GM12878 (cell line): Measurements from ENCODE around the gene CNTNAP5. TPM values are rescaled to one million over a fixed set of nuclear protein-coding genes. Genes with fewer than 3 reads are reported as not detected.

Experiments
- ATAC-seq: fragments of 200-7000 bp; cut with Tn5 transposase; 3 replicates; pipeline ENCODE4 v1.9.1; 2020; ENCODE audit warnings: mild to moderate bottlenecking, moderate library complexity
- BruUV-seq: library from RNA; stranded (reverse); fragments of 400-500 nt; replicated peaks from 2 replicates; lab custom pipeline; 2021; lab: Mats Ljungman, UMichigan
- CTCF ChIA-PET: fragments of 300-600 bp; sonication (Branson Sonifier 250); formaldehyde crosslinking; extraction: SDS; loops from one replicate; lab custom pipeline; 2021; ENCODE audit warnings: inconsistent platforms; lab: Yijun Ruan, JAX
- POLR2A ChIA-PET: fragments of 350-600 bp; formaldehyde crosslinking; extraction: SDS; loops from one replicate; lab custom pipeline; 2021; ENCODE audit warnings: inconsistent platforms; lab: Charles Lee
- RAD21 ChIA-PET: fragments of 300-600 bp; sonication (Branson Sonifier 250); formaldehyde crosslinking; loops from one replicate; lab custom pipeline; 2023; ENCODE audit warnings: antibody characterized with exemption; ENCODE audit not compliant: unreplicated experiment; lab: Charles Lee
- SMC1A ChIA-PET: fragments of 300-600 bp; sonication (Branson Sonifier 250); formaldehyde crosslinking; loops from one replicate; lab custom pipeline; 2023; ENCODE audit not compliant: unreplicated experiment, uncharacterized antibody; lab: Charles Lee
- DNase-seq: peaks from one replicate; pipeline ENCODE4 v3.0.0-alpha.2; 2011; ENCODE audit warnings: low read depth, low spot score
- FAIRE-seq: peaks from 3 replicates; lab custom pipeline; 2011; peaks lifted over from hg19 to GRCh38; lab: Jason Lieb, UNC
- H2AFZ ChIP-seq: 2 replicates; pipeline ENCODE4 v1.6.0; 2011; ENCODE audit warnings: low read depth, low read length, control low read depth; ENCODE audit not compliant: control insufficient read depth
- H3K27ac ChIP-seq: 2 replicates; pipeline ENCODE4 v1.5.1; 2011; ENCODE audit warnings: control low read depth; ENCODE audit not compliant: control insufficient read depth, insufficient read depth
- H3K27me3 ChIP-seq, 2 experiments: replicated peaks in 1 of 2; 2 replicates each; pipeline versions ENCODE4 v1.6.0 to v1.6.1; 2011; ENCODE audit warnings: low read length in 1 of 2; ENCODE audit not compliant: control insufficient read depth in 2 of 2, insufficient read depth in 2 of 2
- H3K36me3 ChIP-seq, 2 experiments: 2 replicates each; pipeline ENCODE4 v1.5.1; 2011; ENCODE audit warnings: low read length in 1 of 2; ENCODE audit not compliant: control insufficient read depth in 2 of 2, insufficient read depth in 2 of 2
- H3K4me1 ChIP-seq: 2 replicates; pipeline ENCODE4 v1.6.1; 2011; ENCODE audit warnings: mild to moderate bottlenecking, low read length, moderate library complexity, mixed read lengths; ENCODE audit not compliant: control insufficient read depth, insufficient read depth
- H3K4me2 ChIP-seq: 2 replicates; pipeline ENCODE4 v1.6.0; 2011; ENCODE audit warnings: control low read depth; ENCODE audit not compliant: control insufficient read depth, insufficient read depth
- H3K4me3 ChIP-seq: fragments of 200-600 bp; sonication (generic); 2 replicates; pipeline ENCODE4 v1.5.1; 2016
- H3K79me2 ChIP-seq: 2 replicates; pipeline ENCODE4 v1.6.0; 2011; ENCODE audit warnings: low read length; ENCODE audit not compliant: control insufficient read depth, insufficient read depth
- H3K9ac ChIP-seq: 2 replicates; pipeline ENCODE4 v1.8.0; 2011; ENCODE audit warnings: low read length, control low read depth, mixed read lengths; ENCODE audit not compliant: control insufficient read depth, insufficient read depth
- H3K9me3 ChIP-seq: replicated peaks from 3 replicates; pipeline ENCODE4 v1.5.1; 2011; ENCODE audit warnings: mild to moderate bottlenecking, low read length; ENCODE audit not compliant: control insufficient read depth, insufficient read depth
- H4K20me1 ChIP-seq: 2 replicates; pipeline ENCODE4 v1.6.0; 2011; ENCODE audit not compliant: control insufficient read depth, insufficient read depth
- CBX3 ChIP-seq: fragments of 200-600 bp; sonication (generic); IDR thresholded peaks from 2 replicates; pipeline ENCODE4 v1.6.1; 2016; ENCODE audit warnings: low read depth, borderline replicate concordance
- EED ChIP-seq: sonication (generic); IDR thresholded peaks from 2 replicates; pipeline ENCODE4 v1.6.1; 2016; ENCODE audit warnings: antibody characterized with exemption, low read depth
- EGR1 ChIP-seq, 2 experiments: IDR thresholded peaks; 1 replicate in 1 of 2; 2 replicates in 1 of 2; pipeline ENCODE4 v1.6.1; 2011 to 2012; ENCODE audit warnings: low read depth in 2 of 2, low read length in 2 of 2, borderline replicate concordance in 1 of 2, mild to moderate bottlenecking in 1 of 2, moderate library complexity in 1 of 2
- GATAD2B ChIP-seq: fragments of 450-650 bp; conservative IDR thresholded peaks from 2 replicates; pipeline ENCODE4 v1.6.1; 2017; ENCODE audit warnings: low read depth, mild to moderate bottlenecking, moderate library complexity
- KLF5 ChIP-seq: fragments of 450-650 bp; IDR thresholded peaks from 2 replicates; pipeline ENCODE4 v1.6.1; 2014; ENCODE audit warnings: mild to moderate bottlenecking; ENCODE audit not compliant: partially characterized antibody
- MXI1 ChIP-seq: fragments of 150-350 bp; IDR thresholded peaks from 2 replicates; pipeline ENCODE4 v1.6.1; 2011; ENCODE audit warnings: low read depth, mild to moderate bottlenecking, inconsistent platforms, low read length, improper control_type of control experiment
- PAX5 ChIP-seq: IDR thresholded peaks from 2 replicates; pipeline ENCODE4 v1.6.1; 2011; ENCODE audit warnings: low read depth, low read length, borderline replicate concordance
- RAD51 ChIP-seq: fragments of 450-650 bp; IDR thresholded peaks from 2 replicates; pipeline ENCODE4 v1.6.1; 2016; ENCODE audit warnings: moderate library complexity, mild to moderate bottlenecking, inconsistent platforms
- TARDBP ChIP-seq: IDR thresholded peaks from 2 replicates; pipeline ENCODE4 v1.6.1; 2016; ENCODE audit warnings: borderline replicate concordance
- YBX1 ChIP-seq: fragments of 450-650 bp; IDR thresholded peaks from 2 replicates; pipeline ENCODE4 v1.6.1; 2016; ENCODE audit warnings: antibody characterized with exemption
- WGBS: methylation state at CpG from one replicate; pipeline ENCODE4 v1.1.6; 2016; ENCODE audit warnings: low lambda C conversion rate; ENCODE audit not compliant: insufficient replicate concordance, insufficient coverage; ENCODE audit errors: missing lambda C conversion rate; 5-methylcytosine and 5-hydroxymethylcytosine counted together
- in situ Hi-C: fragments of 300-500 bp; cut with MboI; formaldehyde crosslinking; loops from 9 replicates; pipeline ENCODE4 v1.14.3; 2018; ENCODE audit warnings: mixed read lengths
- intact Hi-C: fragments of 100-400 bp; cut with micrococcal nuclease; formaldehyde crosslinking; loops from one replicate; pipeline ENCODE4 v1.14.2; 2022; ENCODE audit not compliant: unreplicated experiment
- polyA plus RNA-seq, 11 experiments: library from polyadenylated mRNA; depleted of rRNA in 4 of 11; unstranded in 6 of 11; stranded (reverse) in 5 of 11; fragments of >200 nt; fragmentation: Nextera tagmentation in 4 of 11; fragmentation: Illumina TruSeq in 1 of 11; extraction: Ambion mirVana in 4 of 11; extraction: Trizol in 1 of 11; gene quantifications; 1 replicate in 1 of 11; 2 replicates in 10 of 11; pipeline versions ENCODE4 v1.2.1 to v1.2.3, GENCODE V29; 2011 to 2016; ENCODE audit warnings: inconsistent platforms in 2 of 11, missing spikeins in 2 of 11, low read depth in 1 of 11
- total RNA-seq, 4 experiments: library from RNA; depleted of rRNA in 3 of 4; stranded (reverse); fragments of >200 nt in 3 of 4; fragmentation: Illumina TruSeq in 1 of 4; extraction: Trizol in 1 of 4; gene quantifications; 2 replicates each; pipeline versions ENCODE4 v1.2.1 to v1.2.3, GENCODE V29; 2013 to 2021
- TF ChIP-seq, protein P1 (sequence below): fragments of 450-650 bp; IDR thresholded peaks from 2 replicates; pipeline ENCODE4 v1.6.1; 2016; ENCODE audit warnings: mild to moderate bottlenecking
- TF ChIP-seq, protein P2 (sequence below): IDR thresholded peaks from 2 replicates; pipeline ENCODE4 v1.6.1; 2012; ENCODE audit warnings: low read length, inconsistent platforms
- TF ChIP-seq, protein P3 (sequence below): IDR thresholded peaks from 2 replicates; pipeline ENCODE4 v1.6.1; 2012; ENCODE audit warnings: mild to moderate bottlenecking, low read depth, low read length
- TF ChIP-seq, protein P4 (sequence below): fragments of 450-650 bp; IDR thresholded peaks from 2 replicates; pipeline ENCODE4 v1.6.1; 2017; ENCODE audit warnings: mild to moderate bottlenecking
- TF ChIP-seq, protein P5 (sequence below): IDR thresholded peaks from 2 replicates; pipeline ENCODE4 v1.6.1; 2012; ENCODE audit warnings: low read depth, low read length, improper control_type of control experiment

CNTNAP5 gene
- total and polyA plus RNA-seq, 10 of the 15 experiments (the other 5 are each of a cell fraction or from before 2014, with no cell fraction given): not detected

DNA sequence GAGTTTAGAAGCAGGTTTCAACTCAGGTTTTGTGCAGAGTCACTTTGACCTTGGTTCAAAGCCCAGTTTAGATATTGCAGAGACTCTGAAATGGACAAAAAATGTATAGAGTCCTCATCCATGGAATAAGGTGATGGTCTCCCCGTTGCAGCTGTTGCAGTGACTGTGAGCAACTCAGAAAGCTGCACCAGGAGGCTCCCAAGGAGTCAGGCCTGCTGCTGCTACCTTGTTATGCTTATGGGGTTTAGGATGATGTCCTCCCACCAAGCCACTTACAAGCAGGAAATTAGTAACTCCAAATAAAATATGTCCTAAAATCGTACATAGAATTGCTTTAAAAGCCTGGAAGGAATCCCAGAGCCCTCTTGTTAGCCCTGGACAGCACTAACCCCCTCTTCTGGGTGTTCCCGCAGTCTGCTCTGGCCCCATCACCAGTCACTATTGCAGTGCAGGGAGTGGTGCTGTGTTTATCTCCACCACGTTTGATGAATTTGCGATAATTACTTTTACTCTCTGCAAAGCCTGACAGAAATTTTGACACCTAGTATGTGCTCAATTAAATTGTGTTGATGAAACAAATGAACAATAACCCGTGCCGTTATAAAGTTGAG, 189.0 kb downstream of the CNTNAP5 start:
- Histone ChIP-seq H3K4me2 (no peak overlapping the region), H3K36me3 (no peaks in the 10 kb centered on the region), H2AFZ (no peak overlapping the region), H3K4me3 (no peak overlapping the region), H3K9ac (no peak overlapping the region), H3K27ac (no peak overlapping the region), H3K79me2 (no peaks in the 10 kb centered on the region), H3K27me3 (no peaks in the 10 kb centered on the region), H3K9me3 (no peaks in the 10 kb centered on the region), H4K20me1 (no peaks in the 10 kb centered on the region), H3K4me1 (no peaks in the 10 kb centered on the region)
- POLR2A ChIA-PET: no interaction called here
- ATAC-seq (no peak), FAIRE-seq (no peak), DNase-seq (no peak)
- RAD21 ChIA-PET: no interaction called here
- TF ChIP-seq, protein P1, sequence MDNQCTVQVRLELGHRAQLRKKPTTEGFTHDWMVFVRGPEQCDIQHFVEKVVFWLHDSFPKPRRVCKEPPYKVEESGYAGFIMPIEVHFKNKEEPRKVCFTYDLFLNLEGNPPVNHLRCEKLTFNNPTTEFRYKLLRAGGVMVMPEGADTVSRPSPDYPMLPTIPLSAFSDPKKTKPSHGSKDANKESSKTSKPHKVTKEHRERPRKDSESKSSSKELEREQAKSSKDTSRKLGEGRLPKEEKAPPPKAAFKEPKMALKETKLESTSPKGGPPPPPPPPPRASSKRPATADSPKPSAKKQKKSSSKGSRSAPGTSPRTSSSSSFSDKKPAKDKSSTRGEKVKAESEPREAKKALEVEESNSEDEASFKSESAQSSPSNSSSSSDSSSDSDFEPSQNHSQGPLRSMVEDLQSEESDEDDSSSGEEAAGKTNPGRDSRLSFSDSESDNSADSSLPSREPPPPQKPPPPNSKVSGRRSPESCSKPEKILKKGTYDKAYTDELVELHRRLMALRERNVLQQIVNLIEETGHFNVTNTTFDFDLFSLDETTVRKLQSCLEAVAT: no peak
- TF ChIP-seq GATAD2B (no peak), CBX3 (no peak), PAX5 (no peak), RAD51 (no peak), EGR1 (IDR thresholded peaks at IDR 0.05; ENCODE audit: borderline replicate concordance in 1 of 2, low read depth in 2 of 2, low read length in 2 of 2) (no peak), EED (no peak), KLF5 (no peak), MXI1 (no peak), YBX1 (no peak), TARDBP (no peak)
- TF ChIP-seq, protein P2, sequence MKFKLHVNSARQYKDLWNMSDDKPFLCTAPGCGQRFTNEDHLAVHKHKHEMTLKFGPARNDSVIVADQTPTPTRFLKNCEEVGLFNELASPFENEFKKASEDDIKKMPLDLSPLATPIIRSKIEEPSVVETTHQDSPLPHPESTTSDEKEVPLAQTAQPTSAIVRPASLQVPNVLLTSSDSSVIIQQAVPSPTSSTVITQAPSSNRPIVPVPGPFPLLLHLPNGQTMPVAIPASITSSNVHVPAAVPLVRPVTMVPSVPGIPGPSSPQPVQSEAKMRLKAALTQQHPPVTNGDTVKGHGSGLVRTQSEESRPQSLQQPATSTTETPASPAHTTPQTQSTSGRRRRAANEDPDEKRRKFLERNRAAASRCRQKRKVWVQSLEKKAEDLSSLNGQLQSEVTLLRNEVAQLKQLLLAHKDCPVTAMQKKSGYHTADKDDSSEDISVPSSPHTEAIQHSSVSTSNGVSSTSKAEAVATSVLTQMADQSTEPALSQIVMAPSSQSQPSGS: no peak
- TF ChIP-seq, protein P3, sequence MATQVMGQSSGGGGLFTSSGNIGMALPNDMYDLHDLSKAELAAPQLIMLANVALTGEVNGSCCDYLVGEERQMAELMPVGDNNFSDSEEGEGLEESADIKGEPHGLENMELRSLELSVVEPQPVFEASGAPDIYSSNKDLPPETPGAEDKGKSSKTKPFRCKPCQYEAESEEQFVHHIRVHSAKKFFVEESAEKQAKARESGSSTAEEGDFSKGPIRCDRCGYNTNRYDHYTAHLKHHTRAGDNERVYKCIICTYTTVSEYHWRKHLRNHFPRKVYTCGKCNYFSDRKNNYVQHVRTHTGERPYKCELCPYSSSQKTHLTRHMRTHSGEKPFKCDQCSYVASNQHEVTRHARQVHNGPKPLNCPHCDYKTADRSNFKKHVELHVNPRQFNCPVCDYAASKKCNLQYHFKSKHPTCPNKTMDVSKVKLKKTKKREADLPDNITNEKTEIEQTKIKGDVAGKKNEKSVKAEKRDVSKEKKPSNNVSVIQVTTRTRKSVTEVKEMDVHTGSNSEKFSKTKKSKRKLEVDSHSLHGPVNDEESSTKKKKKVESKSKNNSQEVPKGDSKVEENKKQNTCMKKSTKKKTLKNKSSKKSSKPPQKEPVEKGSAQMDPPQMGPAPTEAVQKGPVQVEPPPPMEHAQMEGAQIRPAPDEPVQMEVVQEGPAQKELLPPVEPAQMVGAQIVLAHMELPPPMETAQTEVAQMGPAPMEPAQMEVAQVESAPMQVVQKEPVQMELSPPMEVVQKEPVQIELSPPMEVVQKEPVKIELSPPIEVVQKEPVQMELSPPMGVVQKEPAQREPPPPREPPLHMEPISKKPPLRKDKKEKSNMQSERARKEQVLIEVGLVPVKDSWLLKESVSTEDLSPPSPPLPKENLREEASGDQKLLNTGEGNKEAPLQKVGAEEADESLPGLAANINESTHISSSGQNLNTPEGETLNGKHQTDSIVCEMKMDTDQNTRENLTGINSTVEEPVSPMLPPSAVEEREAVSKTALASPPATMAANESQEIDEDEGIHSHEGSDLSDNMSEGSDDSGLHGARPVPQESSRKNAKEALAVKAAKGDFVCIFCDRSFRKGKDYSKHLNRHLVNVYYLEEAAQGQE: no peak
- TF ChIP-seq, protein P4, sequence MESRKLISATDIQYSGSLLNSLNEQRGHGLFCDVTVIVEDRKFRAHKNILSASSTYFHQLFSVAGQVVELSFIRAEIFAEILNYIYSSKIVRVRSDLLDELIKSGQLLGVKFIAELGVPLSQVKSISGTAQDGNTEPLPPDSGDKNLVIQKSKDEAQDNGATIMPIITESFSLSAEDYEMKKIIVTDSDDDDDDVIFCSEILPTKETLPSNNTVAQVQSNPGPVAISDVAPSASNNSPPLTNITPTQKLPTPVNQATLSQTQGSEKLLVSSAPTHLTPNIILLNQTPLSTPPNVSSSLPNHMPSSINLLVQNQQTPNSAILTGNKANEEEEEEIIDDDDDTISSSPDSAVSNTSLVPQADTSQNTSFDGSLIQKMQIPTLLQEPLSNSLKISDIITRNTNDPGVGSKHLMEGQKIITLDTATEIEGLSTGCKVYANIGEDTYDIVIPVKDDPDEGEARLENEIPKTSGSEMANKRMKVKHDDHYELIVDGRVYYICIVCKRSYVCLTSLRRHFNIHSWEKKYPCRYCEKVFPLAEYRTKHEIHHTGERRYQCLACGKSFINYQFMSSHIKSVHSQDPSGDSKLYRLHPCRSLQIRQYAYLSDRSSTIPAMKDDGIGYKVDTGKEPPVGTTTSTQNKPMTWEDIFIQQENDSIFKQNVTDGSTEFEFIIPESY: no peak
- TF ChIP-seq, protein P5, sequence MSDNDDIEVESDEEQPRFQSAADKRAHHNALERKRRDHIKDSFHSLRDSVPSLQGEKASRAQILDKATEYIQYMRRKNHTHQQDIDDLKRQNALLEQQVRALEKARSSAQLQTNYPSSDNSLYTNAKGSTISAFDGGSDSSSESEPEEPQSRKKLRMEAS: no peak
- BruUV-seq: no TSS peak
- SMC1A ChIA-PET: no interaction called here
- intact Hi-C loops: no loop called here
- CTCF ChIA-PET: no interaction called here
- WGBS: 32% methylated on average over 7 of the region's 7 CpGs
- in situ Hi-C loops: no loop called here
